H9 (cell line): Measurements from ENCODE around the gene LIMS1. TPM values are rescaled to one million over a fixed set of nuclear protein-coding genes. Genes with fewer than 3 reads are reported as not detected.

ENCODE experiments used
- DNase-seq: peaks from one replicate; pipeline ENCODE4 v3.0.0-alpha.2; 2017
- H2AFZ ChIP-seq: one replicate; pipeline ENCODE4 v1.6.1; 2013; ENCODE audit warnings: mild to moderate bottlenecking, low read length, control low read depth, moderate library complexity
- H2AK5ac ChIP-seq: 2 replicates; pipeline ENCODE4 v1.6.1; 2013; ENCODE audit warnings: low read length, control low read depth, mixed read lengths; ENCODE audit not compliant: insufficient read length
- H2BK120ac ChIP-seq: one replicate; pipeline ENCODE4 v1.6.1; 2013; ENCODE audit warnings: low read depth, mild to moderate bottlenecking, low read length, control low read depth, inconsistent platforms; ENCODE audit not compliant: poor library complexity, severe bottlenecking
- H2BK12ac ChIP-seq: 2 replicates; pipeline ENCODE4 v1.6.1; 2013; ENCODE audit warnings: low read length, control low read depth, mixed read lengths, low read depth; ENCODE audit not compliant: insufficient read length
- H2BK15ac ChIP-seq: 2 replicates; pipeline ENCODE4 v1.6.1; 2013; ENCODE audit warnings: low read depth, low read length, control low read depth
- H2BK20ac ChIP-seq: one replicate; pipeline ENCODE4 v1.6.1; 2013; ENCODE audit warnings: low read depth, mild to moderate bottlenecking, low read length, control low read depth, inconsistent platforms; ENCODE audit not compliant: poor library complexity, severe bottlenecking
- H2BK5ac ChIP-seq: 2 replicates; pipeline ENCODE4 v1.6.1; 2013; ENCODE audit warnings: low read length, control low read depth, mixed read lengths; ENCODE audit not compliant: insufficient read length
- H3K14ac ChIP-seq: 2 replicates; pipeline ENCODE4 v1.6.1; 2013; ENCODE audit warnings: low read length, control low read depth; ENCODE audit not compliant: insufficient read depth
- H3K18ac ChIP-seq: 2 replicates; pipeline ENCODE4 v1.6.1; 2013; ENCODE audit warnings: low read depth, mild to moderate bottlenecking, mixed read lengths, low read length, control low read depth; ENCODE audit not compliant: insufficient read length
- H3K23ac ChIP-seq: 2 replicates; pipeline ENCODE4 v1.6.1; 2013; ENCODE audit warnings: low read length, control low read depth, mixed read lengths, low read depth; ENCODE audit not compliant: insufficient read length
- H3K23me2 ChIP-seq: 2 replicates; pipeline ENCODE4 v1.6.1; 2013; ENCODE audit warnings: low read depth, mild to moderate bottlenecking, mixed read lengths, low read length, control low read depth; ENCODE audit not compliant: insufficient read length, poor library complexity, severe bottlenecking
- H3K27ac ChIP-seq: 2 replicates; pipeline ENCODE4 v1.5.1; 2013; ENCODE audit warnings: low read length, control low read depth, mixed read lengths, low read depth; ENCODE audit not compliant: insufficient read length
- H3K27me3 ChIP-seq: 2 replicates; pipeline ENCODE4 v1.6.1; 2013; ENCODE audit warnings: low read length, control low read depth, inconsistent platforms; ENCODE audit not compliant: insufficient read depth
- H3K4ac ChIP-seq: 2 replicates; pipeline ENCODE4 v1.6.1; 2013; ENCODE audit warnings: low read depth, mild to moderate bottlenecking, control low read depth, inconsistent platforms, low read length, moderate library complexity
- H3K4me1 ChIP-seq: 2 replicates; pipeline ENCODE4 v1.6.1; 2013; ENCODE audit warnings: low read length, control low read depth, inconsistent platforms; ENCODE audit not compliant: insufficient read depth
- H3K4me2 ChIP-seq: 2 replicates; pipeline ENCODE4 v1.6.1; 2013; ENCODE audit warnings: low read length, control low read depth, mixed read lengths; ENCODE audit not compliant: insufficient read length, insufficient read depth
- H3K56ac ChIP-seq: 2 replicates; pipeline ENCODE4 v1.6.1; 2013; ENCODE audit warnings: low read depth, mild to moderate bottlenecking, mixed read lengths, low read length, control low read depth; ENCODE audit not compliant: insufficient read length
- H3K79me1 ChIP-seq: 2 replicates; pipeline ENCODE4 v1.6.1; 2013; ENCODE audit warnings: low read depth, mild to moderate bottlenecking, moderate library complexity, low read length, control low read depth, inconsistent platforms; ENCODE audit not compliant: insufficient read depth, poor library complexity, severe bottlenecking
- H3K79me2 ChIP-seq: 2 replicates; pipeline ENCODE4 v1.6.1; 2013; ENCODE audit warnings: low read length, control low read depth, inconsistent platforms; ENCODE audit not compliant: insufficient read depth
- H3K9ac ChIP-seq: 2 replicates; pipeline ENCODE4 v1.6.1; 2013; ENCODE audit warnings: low read length, control low read depth, mixed read lengths; ENCODE audit not compliant: insufficient read length; ENCODE audit errors: extremely low read depth
- H3K9me3 ChIP-seq: one replicate; pipeline ENCODE4 v1.6.1; 2013; ENCODE audit warnings: low read depth, low read length, inconsistent platforms; ENCODE audit not compliant: control insufficient read depth
- H3T11ph ChIP-seq: one replicate; pipeline ENCODE4 v1.6.1; 2013; ENCODE audit warnings: mild to moderate bottlenecking, low read length, control low read depth, inconsistent platforms
- H4K20me1 ChIP-seq: one replicate; pipeline ENCODE4 v1.6.1; 2013; ENCODE audit not compliant: control insufficient read depth, insufficient read length, insufficient read depth
- H4K5ac ChIP-seq: 2 replicates; pipeline ENCODE4 v1.6.1; 2013; ENCODE audit warnings: low read depth, mild to moderate bottlenecking, mixed read lengths, low read length, control low read depth; ENCODE audit not compliant: insufficient read length
- H4K8ac ChIP-seq: replicated peaks from 2 replicates; pipeline ENCODE4 v1.6.1; 2013; ENCODE audit warnings: low read length, control low read depth, mixed read lengths, low read depth; ENCODE audit not compliant: insufficient read length
- H4K91ac ChIP-seq: 2 replicates; pipeline ENCODE4 v1.6.1; 2013; ENCODE audit warnings: low read depth, mild to moderate bottlenecking, moderate library complexity, mixed read lengths, low read length, control low read depth; ENCODE audit not compliant: insufficient read length
- H3K27ac Mint-ChIP-seq, 3 experiments: 2 replicates in 2 of 3; 3 replicates in 1 of 3; pipeline ENCODE4 v1.8.0; 2020 to 2021; ENCODE audit warnings: mixed read lengths in 3 of 3, mild to moderate bottlenecking in 1 of 3, moderate library complexity in 1 of 3
- H3K27me3 Mint-ChIP-seq: 2 replicates; pipeline ENCODE4 v1.8.0; 2021; ENCODE audit warnings: low read depth, mild to moderate bottlenecking, moderate library complexity, mixed read lengths
- H3K36me3 Mint-ChIP-seq, 3 experiments: 2 replicates in 2 of 3; 3 replicates in 1 of 3; pipeline ENCODE4 v1.8.0; 2020 to 2021; ENCODE audit warnings: low read depth in 3 of 3, mixed read lengths in 3 of 3; ENCODE audit not compliant: insufficient read depth in 1 of 3
- H3K4me1 Mint-ChIP-seq, 2 experiments: 2 replicates each; pipeline ENCODE4 v1.8.0; 2020; ENCODE audit warnings: mixed read lengths in 2 of 2
- H3K4me3 Mint-ChIP-seq, 2 experiments: 2 replicates in 1 of 2; 3 replicates in 1 of 2; pipeline ENCODE4 v1.8.0; 2020 to 2021; ENCODE audit warnings: mild to moderate bottlenecking in 2 of 2, mixed read lengths in 2 of 2, moderate library complexity in 1 of 2
- H3K9me3 Mint-ChIP-seq, 2 experiments: 2 replicates in 1 of 2; 3 replicates in 1 of 2; pipeline ENCODE4 v1.8.0; 2020; ENCODE audit warnings: mild to moderate bottlenecking in 2 of 2, mixed read lengths in 2 of 2, moderate library complexity in 1 of 2
- CTCF ChIP-seq: fragments of 200-600 bp; sonication (generic); conservative IDR thresholded peaks from 3 replicates; pipeline ENCODE4 v1.8.0; 2021; ENCODE audit warnings: antibody characterized with exemption, mild to moderate bottlenecking
- WGBS: extraction: QIAGEN DNeasy Blood & Tissue Kit; methylation state at CpG from one replicate; pipeline ENCODE4 v1.1.7; 2013; ENCODE audit warnings: missing lambda C conversion rate, low lambda C conversion rate, mixed read lengths; ENCODE audit not compliant: insufficient read length; ENCODE audit errors: extremely low coverage; 5-methylcytosine and 5-hydroxymethylcytosine counted together
- total RNA-seq: library from RNA; stranded (reverse); gene quantifications from 2 replicates; pipeline ENCODE4 v1.2.1, GENCODE V29; 2021

The LIMS1 gene
- total RNA-seq, 1 experiment from 2014 or later = 37.7 TPM

- no peak for TF ChIP-seq CTCF
- Mint-ChIP-seq H3K36me3 (no peaks in the 10 kb centered on the region), H3K4me3 (no peak overlapping the region), H3K27me3 (no peaks in the 10 kb centered on the region), H3K27ac (no peak overlapping the region), H3K4me1 (peaks cover 27 to 33% of the 10 kb centered on the region in 2 experiments), H3K9me3 (no peaks in the 10 kb centered on the region)
- Histone ChIP-seq H2AFZ (no peak overlapping the region), H3K4me2 (no peak overlapping the region), H3K79me2 (no peaks in the 10 kb centered on the region; the same call in 1 of the 2 replicates), H2BK120ac (no peak overlapping the region), H3K23me2 (no peaks in the 10 kb centered on the region), H4K5ac (no peak overlapping the region), H3K4me1 (peaks cover 3% of the 10 kb centered on the region; the same call in 1 of the 2 replicates), H3K79me1 (no peaks in the 10 kb centered on the region), H3K27me3 (no peaks in the 10 kb centered on the region), H2BK5ac (no peak overlapping the region), H2BK20ac (no peak overlapping the region), H3K4ac (no peak overlapping the region), H2BK15ac (no peak overlapping the region), H3K14ac (no peak overlapping the region), H3K56ac (no peak overlapping the region), H3K9me3 (no peaks in the 10 kb centered on the region), H2BK12ac (no peak overlapping the region), H2AK5ac (no peak overlapping the region), H3K18ac (no peak overlapping the region), H4K8ac (no peak overlapping the region), H4K20me1 (no peaks in the 10 kb centered on the region), H4K91ac (no peak overlapping the region), H3K9ac (no peak overlapping the region), H3T11ph (no peak overlapping the region), H3K23ac (no peak overlapping the region), H3K27ac (no peak overlapping the region)
- WGBS = no CpG with 5 or more reads among the region's 2 CpGs
- DNase-seq = no peak
Observed at GRCh38 chr2:108574332-108574731, 40.1 kb downstream of the LIMS1 start.
